Ovary (tissue), 9 donors: ENCODE data around the gene DCST1. TPM values are rescaled to one million over a fixed set of nuclear protein-coding genes. Genes with fewer than 3 reads are reported as not detected.

ENCODE experiments used
- DNase-seq, 5 donors: peaks; one replicate each; pipeline ENCODE4 v3.0.0-alpha.2; 2019 to 2020
- H3K27ac ChIP-seq, 2 donors: fragments of 200-600 bp; one replicate each; pipeline versions ENCODE4 v1.5.1 to v1.8.0; 2019 to 2022
- H3K27me3 ChIP-seq: fragments of 200-600 bp; one replicate; pipeline ENCODE4 v1.8.0; 2022
- H3K36me3 ChIP-seq: fragments of 200-600 bp; sonication (generic); one replicate; pipeline ENCODE4 v1.5.1; 2019
- H3K4me1 ChIP-seq: one replicate; pipeline ENCODE4 v1.8.1; 2013; ENCODE audit warnings: mild to moderate bottlenecking, moderate library complexity; ENCODE audit not compliant: insufficient read depth
- H3K4me3 ChIP-seq: fragments of 200-600 bp; sonication (generic); one replicate; pipeline ENCODE4 v1.5.1; 2017
- H3K9me3 ChIP-seq, 2 donors: fragments of 200-600 bp in 1 of 2; sonication (generic) in 1 of 2; one replicate each; pipeline versions ENCODE4 v1.5.1 to v1.8.1; 2013 to 2019; ENCODE audit warnings: mild to moderate bottlenecking in 1 of 2, moderate library complexity in 1 of 2
- EP300 ChIP-seq: sonication (generic); formaldehyde crosslinking; IDR thresholded peaks from one replicate; pipeline ENCODE4 v1.6.1; 2017; ENCODE audit warnings: antibody characterized with exemption
- POLR2A ChIP-seq: fragments of 450-650 bp; IDR thresholded peaks from one replicate; pipeline ENCODE4 v1.6.1; 2017; ENCODE audit warnings: antibody characterized with exemption, mild to moderate bottlenecking, moderate library complexity
- WGBS, 3 donors: extraction: QIAGEN DNeasy Blood & Tissue Kit in 1 of 3; methylation state at CpG; one replicate each; pipeline versions ENCODE4 v1.1.5 to v1.1.7; 2013 to 2017; 5-methylcytosine and 5-hydroxymethylcytosine counted together
- intact Hi-C, 4 donors: fragments of 100-400 bp; cut with DNase I; formaldehyde crosslinking; loops; one replicate each; pipeline versions ENCODE4 v1.11.0 to v1.15.1; 2022 to 2023
- polyA plus RNA-seq, 2 donors: library from polyadenylated mRNA; stranded (reverse); fragments of 200-250 nt in 1 of 2; fragments of 350-450 nt in 1 of 2; fragmentation: Illumina TruSeq in 1 of 2; extraction: RNeasy Lipid Tissue Mini Kit (QIAGEN cat#74804) in 1 of 2; gene quantifications; one replicate each; pipeline ENCODE4 v1.2.3, GENCODE V29; 2013 to 2014
- total RNA-seq, 7 donors: library from RNA; depleted of rRNA in 2 of 7; stranded (reverse); fragments of >200 nt in 2 of 7; fragmentation: NEBNext Ultra II Directional in 3 of 7; extraction: Animal tissue kit (Norgen Biotek cat#: 25700) in 3 of 7; gene quantifications; one replicate each; pipeline versions ENCODE4 v1.1.0 to v1.2.4, GENCODE V29; 2016 to 2023
- TF ChIP-seq, protein P1 (sequence below), 3 donors: fragments of 450-650 bp in 2 of 3; fragments of 200-600 bp in 1 of 3; IDR thresholded peaks; one replicate each; pipeline versions ENCODE4 v1.5.1 to v1.8.0; 2016 to 2022; ENCODE audit warnings: antibody characterized with exemption in 3 of 3, mild to moderate bottlenecking in 1 of 3
- donor health status: DM: no; HTN: no; CAD: no; lungs with moderate emphysema.
- donor health status: DM: no; HTN: no; CAD: no.
- donor health status: Bipolar disorder and iron deficiency.
- donor health status: DM: yes; HTN: yes; CAD: no.
- donor health status: DM: no; HTN: no; CAD: no.
- donor health status: DM: yes; HTN: yes; CAD: no.

DCST1 gene
- total and polyA plus RNA-seq, 9 donors = 0.06 to 0.80 (median 0.30) TPM; not detected in 4

DNA sequence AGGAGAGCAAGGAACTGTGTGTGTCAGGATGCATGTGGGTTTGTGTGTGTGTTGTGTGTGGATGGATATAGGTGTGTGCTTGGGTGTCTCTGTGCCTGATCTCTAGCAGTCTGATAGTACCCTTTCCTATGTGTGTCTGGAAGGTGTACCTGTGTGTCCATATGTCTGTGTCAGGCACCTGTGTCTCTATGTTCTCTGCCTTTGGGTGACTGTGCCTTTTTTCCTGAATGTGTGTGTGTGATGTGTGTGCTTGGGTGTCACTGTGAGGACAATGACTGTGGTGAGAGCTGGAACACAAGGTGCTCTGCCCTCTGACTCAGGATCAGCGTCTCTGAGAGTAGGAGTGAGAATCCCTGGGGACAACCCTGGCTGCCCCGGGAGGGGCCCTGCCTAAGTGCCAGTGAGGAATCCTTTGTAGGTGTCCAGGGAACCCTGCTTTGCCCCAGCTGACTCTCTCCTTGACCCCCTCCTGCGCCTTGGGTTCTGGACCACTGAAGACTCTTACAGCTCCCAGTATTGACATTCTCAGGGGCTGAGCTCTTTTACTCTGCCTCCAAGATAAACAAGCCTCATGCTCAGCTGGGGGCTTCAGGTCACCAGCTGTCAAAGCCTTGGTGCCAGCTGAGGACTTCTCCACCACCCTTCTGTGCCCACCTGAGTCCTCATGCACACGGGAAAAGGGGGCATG is 44.3 kb downstream of the DCST1 start:
- TF ChIP-seq EP300 (no peak), POLR2A (no peak)
- TF ChIP-seq, protein P1, sequence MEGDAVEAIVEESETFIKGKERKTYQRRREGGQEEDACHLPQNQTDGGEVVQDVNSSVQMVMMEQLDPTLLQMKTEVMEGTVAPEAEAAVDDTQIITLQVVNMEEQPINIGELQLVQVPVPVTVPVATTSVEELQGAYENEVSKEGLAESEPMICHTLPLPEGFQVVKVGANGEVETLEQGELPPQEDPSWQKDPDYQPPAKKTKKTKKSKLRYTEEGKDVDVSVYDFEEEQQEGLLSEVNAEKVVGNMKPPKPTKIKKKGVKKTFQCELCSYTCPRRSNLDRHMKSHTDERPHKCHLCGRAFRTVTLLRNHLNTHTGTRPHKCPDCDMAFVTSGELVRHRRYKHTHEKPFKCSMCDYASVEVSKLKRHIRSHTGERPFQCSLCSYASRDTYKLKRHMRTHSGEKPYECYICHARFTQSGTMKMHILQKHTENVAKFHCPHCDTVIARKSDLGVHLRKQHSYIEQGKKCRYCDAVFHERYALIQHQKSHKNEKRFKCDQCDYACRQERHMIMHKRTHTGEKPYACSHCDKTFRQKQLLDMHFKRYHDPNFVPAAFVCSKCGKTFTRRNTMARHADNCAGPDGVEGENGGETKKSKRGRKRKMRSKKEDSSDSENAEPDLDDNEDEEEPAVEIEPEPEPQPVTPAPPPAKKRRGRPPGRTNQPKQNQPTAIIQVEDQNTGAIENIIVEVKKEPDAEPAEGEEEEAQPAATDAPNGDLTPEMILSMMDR (IDR thresholded peaks at IDR 0.05) = no peak
- intact Hi-C loops = loop anchor here in 1 of 4 donors (10.0 kb wide), 1 partner anchor 593 kb away; no protein-coding TSS in a partner anchor
- peaks cover 16% of the 10 kb centered on the region for H3K4me1 ChIP-seq
- H3K36me3 ChIP-seq = no peaks in the 10 kb centered on the region
- no peaks in the 10 kb centered on the region for H3K9me3 ChIP-seq
- H3K27me3 ChIP-seq = peaks cover 13% of the 10 kb centered on the region
- no peak overlapping the region for H3K4me3 ChIP-seq
- WGBS, 3 donors = 48 to 63% (median 63%) methylated on average over 4 of the region's 4 CpGs
- peak in 1 of 5 donors; percentile 29 for DNase-seq
- no peak overlapping the region for H3K27ac ChIP-seq

DNA sequence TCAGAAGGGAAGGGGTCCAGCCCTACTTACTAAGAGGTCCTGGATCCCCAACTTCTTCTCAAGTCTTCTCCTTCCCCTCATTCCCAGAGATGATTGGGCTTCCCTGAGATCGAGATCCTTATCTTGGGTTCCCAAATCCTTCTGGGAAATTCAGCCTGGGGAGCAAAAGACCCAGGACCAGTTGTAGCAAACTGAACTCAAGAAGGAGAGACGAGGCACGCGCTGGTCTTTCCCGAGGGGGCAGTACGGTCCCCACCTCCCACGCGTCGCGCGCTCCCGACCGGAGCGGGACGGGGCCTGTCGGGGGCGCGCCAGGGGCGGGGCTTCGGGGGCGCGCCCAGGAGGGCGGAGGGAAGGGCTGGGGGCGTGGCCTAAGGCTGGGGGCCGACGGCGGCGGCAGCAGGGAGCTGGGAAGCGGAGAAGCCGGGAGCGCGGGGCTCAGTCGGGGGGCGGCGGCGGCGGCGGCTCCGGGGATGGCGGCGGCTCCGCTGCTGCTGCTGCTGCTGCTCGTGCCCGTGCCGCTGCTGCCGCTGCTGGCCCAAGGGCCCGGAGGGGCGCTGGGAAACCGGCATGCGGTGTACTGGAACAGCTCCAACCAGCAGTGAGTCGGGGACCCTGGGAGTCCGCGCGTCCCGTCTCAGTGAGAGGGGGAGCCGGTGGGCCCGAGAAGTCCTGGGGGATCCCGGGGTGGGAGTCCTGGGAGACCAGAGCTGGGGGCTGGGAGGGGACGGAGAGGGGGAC is 45.0 kb downstream of the DCST1 start, which contains the start of gene EFNA3:
Gene EFNA3 (plus strand): TSS at position 369 of the 741 bp plus-strand sequence. CDS start 105 bp downstream, at position 474.
- H3K27me3 ChIP-seq = peaks cover 16% of the 10 kb centered on the region
- intact Hi-C loops = loop anchor here in 1 of 4 donors (10.0 kb wide), 1 partner anchor 594 kb away; no protein-coding TSS in a partner anchor
- peak within 1 kb of the TSS; percentile 34 for H3K4me3 ChIP-seq
- TF ChIP-seq EP300 (no peak), POLR2A (no peak)
- TF ChIP-seq, protein P1 (IDR thresholded peaks at IDR 0.05) = no peak
- H3K4me1 ChIP-seq = peaks cover 16% of the 10 kb centered on the region
- 0 to 1% (median 0%) methylated on average over 37 to 59 of the region's 59 CpGs for WGBS, 3 donors
- no peaks in the 10 kb centered on the region for H3K9me3 ChIP-seq
- H3K27ac ChIP-seq = no peak within 1 kb of the TSS
- H3K36me3 ChIP-seq = no peaks in the 10 kb centered on the region
- DNase-seq = peak; percentile 83 to 91 (median 86)

DNA sequence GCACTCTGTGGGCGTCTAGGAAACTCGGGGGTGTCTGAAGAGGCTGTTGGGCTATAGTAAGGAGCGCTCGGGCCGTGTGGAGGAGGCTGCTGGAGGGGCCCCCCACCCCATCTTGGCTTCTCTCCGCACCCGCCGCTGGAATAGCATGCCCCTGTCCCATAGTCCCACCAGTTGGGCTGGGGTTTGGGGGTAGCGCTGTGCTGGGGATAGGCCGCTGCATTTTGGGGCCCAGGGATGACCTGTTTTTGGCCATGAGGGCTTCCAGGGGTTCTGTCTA is 45.5 kb downstream of the DCST1 start:
- H3K36me3 ChIP-seq = no peaks in the 10 kb centered on the region
- H3K27ac ChIP-seq = no peak overlapping the region
- peak overlapping the region; percentile 34 for H3K4me3 ChIP-seq
- 2 to 3% (median 3%) methylated on average over 7 to 10 of the region's 10 CpGs for WGBS, 3 donors
- H3K4me1 ChIP-seq = peaks cover 16% of the 10 kb centered on the region
- no peak for DNase-seq
- TF ChIP-seq POLR2A (no peak), EP300 (no peak)
- TF ChIP-seq, protein P1 (IDR thresholded peaks at IDR 0.05) = no peak
- peaks cover 16% of the 10 kb centered on the region for H3K27me3 ChIP-seq
- H3K9me3 ChIP-seq = no peaks in the 10 kb centered on the region
- intact Hi-C loops = loop anchor here in 1 of 4 donors (10.0 kb wide), 1 partner anchor 594 kb away; no protein-coding TSS in a partner anchor

DNA sequence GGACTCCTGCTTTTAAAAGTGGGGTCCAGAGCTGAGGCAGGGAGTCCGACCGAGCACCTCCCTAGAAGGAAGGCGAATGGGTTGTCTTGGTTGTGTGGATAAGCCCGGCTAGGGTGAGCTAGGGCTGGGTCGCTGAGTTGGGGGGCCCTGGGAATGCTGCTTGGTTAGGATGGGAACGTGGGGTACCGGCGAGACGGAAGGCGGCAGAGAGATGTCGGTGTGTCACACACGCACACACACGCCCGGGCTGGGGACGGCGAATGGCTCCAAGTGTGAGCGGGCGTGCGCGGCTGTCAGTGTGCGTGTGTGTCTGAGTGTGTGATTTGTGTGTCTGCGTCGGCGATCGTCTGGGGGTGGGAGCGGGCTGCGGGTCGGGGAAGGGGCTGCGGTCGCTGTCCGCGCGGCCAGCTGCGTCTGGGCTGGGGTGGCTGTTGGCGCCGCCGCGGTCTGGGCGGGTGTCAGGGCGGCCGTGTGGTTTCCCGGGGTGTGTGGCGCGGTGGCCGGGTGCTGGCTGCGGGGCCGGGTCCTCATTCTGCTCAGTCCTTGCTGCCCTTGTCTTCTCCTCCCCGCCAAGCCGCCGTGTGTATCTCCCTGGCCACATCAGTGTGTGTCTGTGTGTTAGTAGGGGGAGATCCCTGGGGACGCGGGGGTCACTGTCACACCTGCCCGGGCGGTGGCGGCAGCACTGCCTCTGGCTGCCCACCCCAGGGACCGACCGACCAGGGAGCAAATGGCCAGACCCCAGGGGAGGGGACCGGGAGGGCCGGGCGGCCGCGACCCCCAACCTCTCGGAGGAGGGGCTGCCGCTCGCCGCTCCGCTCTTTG is 46.1 kb downstream of the DCST1 start:
- no peaks in the 10 kb centered on the region for H3K9me3 ChIP-seq
- WGBS, 3 donors = 1% methylated on average over 49 to 67 of the region's 67 CpGs
- H3K27me3 ChIP-seq = peaks cover 16% of the 10 kb centered on the region
- peak in 2 of 5 donors; percentile 40 to 49 for DNase-seq
- TF ChIP-seq, protein P1 (IDR thresholded peaks at IDR 0.05) = no peak
- TF ChIP-seq EP300 (no peak), POLR2A (no peak)
- intact Hi-C loops = loop anchor here in 3 of 4 donors (5.0 to 10.0 kb wide), 3 partner anchors 32 to 595 kb away; partner anchors contain the start of gene UBE2Q1 (in 1 of the 3)
- H3K36me3 ChIP-seq = no peaks in the 10 kb centered on the region
- H3K27ac ChIP-seq = no peak overlapping the region
- no peak overlapping the region for H3K4me3 ChIP-seq
- peaks cover 16% of the 10 kb centered on the region for H3K4me1 ChIP-seq
